Hematopoietic multipotent progenitor cell (in vitro differentiated cells): ENCODE results near the gene PKLR. TPM values are rescaled to one million over a fixed set of nuclear protein-coding genes. Genes with fewer than 3 reads are reported as not detected.
A peak's percentile ranks its signal among the peaks of the same experiment; 100 is the strongest.
"Not testable (repeated sequence)": the region's sequence is repeated elsewhere in the genome, so short reads cannot be mapped to it uniquely, and the experiment has no call there.

ENCODE experiments used
- DNase-seq, 3 donors: peaks; one replicate each; pipeline ENCODE4 v3.0.0-alpha.2; 2011 to 2015; ENCODE audit warnings: low read depth in 2 of 3, low spot score in 2 of 3
- total RNA-seq: library from RNA; depleted of rRNA; stranded (reverse); fragments of >200 nt; gene quantifications from one replicate; pipeline ENCODE4 v1.2.3, GENCODE V29; 2012

The PKLR gene
- total RNA-seq: 1.1 TPM

- DNase-seq: no peak
These were observed at the start of gene PKLR for GRCh38 chr1:155301342-155301841. TSS of gene PKLR (minus strand) at chr1:155301438. CDS start at chr1:155301395, 43 bp downstream.

GRCh38 chr1:155342842-155343241 is 41.6 kb upstream of the PKLR start:
- DNase-seq: no peak

GRCh38 chr1:155339515-155340097 is 38.4 kb upstream of the PKLR start:
- DNase-seq: no peak

GRCh38 chr1:155334962-155335361 is 33.7 kb upstream of the PKLR start:
- no peak for DNase-seq

- no peak for DNase-seq
These were observed 28.9 kb upstream of the PKLR start for GRCh38 chr1:155329980-155330598.

- DNase-seq: not testable (repeated sequence)
These were observed 27.6 kb upstream of the PKLR start for GRCh38 chr1:155328856-155329255.

- no peak for DNase-seq
These were observed 26.7 kb upstream of the PKLR start for GRCh38 chr1:155327981-155328380.

- DNase-seq: no peak
These were observed 25.4 kb upstream of the PKLR start for GRCh38 chr1:155326631-155327037.

GRCh38 chr1:155326020-155326526 is 24.8 kb upstream of the PKLR start:
- DNase-seq: no peak

- no peak for DNase-seq
These were observed 24.3 kb upstream of the PKLR start for GRCh38 chr1:155325603-155325893.

GRCh38 chr1:155324717-155325602 is 23.7 kb upstream of the PKLR start:
- DNase-seq: peak in 2 of 3 donors; percentile 10 to 25

- peak; percentile 66 to 89 (median 88) for DNase-seq
These were observed 22.9 kb upstream of the PKLR start for GRCh38 chr1:155324037-155324716.

GRCh38 chr1:155323729-155324036 is 22.4 kb upstream of the PKLR start:
- DNase-seq: peak; percentile 54 to 87 (median 81)

- peak; percentile 72 to 90 (median 81) for DNase-seq
These were observed 21.9 kb upstream of the PKLR start for GRCh38 chr1:155322953-155323728.

- peak in 1 of 3 donors; percentile 9 for DNase-seq
These were observed 21.3 kb upstream of the PKLR start for GRCh38 chr1:155322571-155322952.

- no peak for DNase-seq
These were observed 20.6 kb upstream of the PKLR start for GRCh38 chr1:155321639-155322503.

GRCh38 chr1:155320661-155321617 is 19.7 kb upstream of the PKLR start, which contains the start of gene RUSC1:
TSS of gene RUSC1 (plus strand) at chr1:155320894. CDS start at chr1:155321774, 880 bp downstream.
- peak in 2 of 3 donors; percentile 72 to 84 for DNase-seq

GRCh38 chr1:155320252-155320651 is 19.0 kb upstream of the PKLR start:
- DNase-seq: no peak
